ENCODE data around the gene BRIP1.

BRIP1 gene

GRCh38 chr17:61753696-61754095, 109.6 kb downstream of the BRIP1 start:
- TF ChIP-seq CTCF (IDR thresholded peaks at IDR 0.05; ENCODE audit: low read depth, low read length, missing control alignments), result no peak
- H3K4me3 ChIP-seq (ENCODE audit: low read depth, low read length), result no peak overlapping the region
- in situ Hi-C loops (cut with HindIII; ENCODE audit: low sequenced_read_pairs), result no loop called here

DNA sequence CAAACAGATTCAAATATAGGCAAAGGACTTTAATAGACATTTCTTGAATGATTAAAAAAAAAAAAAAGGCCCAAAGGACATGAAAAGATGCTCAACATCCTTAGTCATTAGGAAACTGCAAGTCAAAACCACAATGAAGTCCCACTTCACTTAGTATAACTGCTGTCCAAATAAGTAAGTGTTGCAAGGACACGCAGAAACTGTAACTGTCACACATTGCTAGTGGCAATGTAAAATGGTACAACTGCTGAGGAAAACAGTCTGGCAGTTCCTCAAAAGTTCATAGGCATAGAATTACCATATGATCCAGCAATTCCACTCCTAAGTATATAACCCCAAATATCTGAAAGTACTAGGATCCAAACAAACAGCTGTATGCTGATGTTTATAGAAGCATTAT, 112.7 kb downstream of the BRIP1 start:
- no peak for DNase-seq (ENCODE audit: low read depth)
- no peak for TF ChIP-seq CTCF (IDR thresholded peaks at IDR 0.05; ENCODE audit: low read depth, low read length, missing control alignments)
- no peak overlapping the region for H3K4me3 ChIP-seq (ENCODE audit: low read depth, low read length)
- in situ Hi-C loops (cut with HindIII; ENCODE audit: low sequenced_read_pairs), result no loop called here

More at GRCh38 chr17:61753696-61754095, 109.6 kb downstream of the BRIP1 start:
- no peak for DNase-seq (ENCODE audit: low read depth)

GRCh38 chr17:61749823-61750404, 113.4 kb downstream of the BRIP1 start:
- DNase-seq (ENCODE audit: low read depth), result no peak
- no peak for TF ChIP-seq CTCF (IDR thresholded peaks at IDR 0.05; ENCODE audit: low read depth, low read length, missing control alignments)
- in situ Hi-C loops (cut with HindIII; ENCODE audit: low sequenced_read_pairs), result no loop called here
- H3K4me3 ChIP-seq (ENCODE audit: low read depth, low read length), result no peak overlapping the region

DNA sequence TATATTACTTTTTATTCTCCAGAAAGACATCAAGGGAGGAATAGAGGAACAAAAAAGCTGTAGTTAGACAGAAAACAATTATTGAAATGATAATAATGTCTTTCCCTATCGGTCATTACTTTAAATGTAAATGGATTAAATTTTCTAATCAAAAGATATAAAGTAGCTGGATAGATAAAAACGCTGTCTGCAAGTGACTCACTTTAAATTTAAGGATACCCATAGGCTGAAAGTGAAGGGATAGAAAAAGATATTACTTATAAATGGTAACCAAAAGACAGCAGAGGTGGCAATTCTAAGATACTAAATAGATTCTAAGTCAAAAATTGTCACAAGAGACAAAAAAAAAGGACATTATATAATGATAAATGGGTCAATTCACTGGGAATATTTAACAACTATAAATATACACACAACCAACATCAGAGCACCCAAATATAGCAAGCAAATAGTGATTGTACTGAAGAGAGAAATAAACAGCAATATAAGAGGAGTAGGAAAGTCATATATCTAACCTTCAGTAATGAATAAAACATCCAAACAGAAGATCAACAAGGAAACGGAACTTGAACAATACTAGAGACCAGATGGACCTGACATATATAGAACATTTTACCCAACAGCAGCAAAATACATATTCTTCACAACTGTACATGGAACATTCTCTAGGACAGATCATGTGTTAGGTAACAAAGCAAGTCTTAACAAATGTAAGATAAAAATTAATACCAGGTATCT, 116.9 kb downstream of the BRIP1 start:
- no peak overlapping the region for H3K4me3 ChIP-seq (ENCODE audit: low read depth, low read length)
- no peak for DNase-seq (ENCODE audit: low read depth)
- TF ChIP-seq CTCF (IDR thresholded peaks at IDR 0.05; ENCODE audit: low read depth, low read length, missing control alignments), result no peak
- in situ Hi-C loops (cut with HindIII; ENCODE audit: low sequenced_read_pairs), result no loop called here

GRCh38 chr17:61744804-61745203, 118.5 kb downstream of the BRIP1 start:
- in situ Hi-C loops (cut with HindIII; ENCODE audit: low sequenced_read_pairs), result no loop called here
- DNase-seq (ENCODE audit: low read depth), result no peak

GRCh38 chr17:61744252-61744651, 119.1 kb downstream of the BRIP1 start:
- in situ Hi-C loops (cut with HindIII; ENCODE audit: low sequenced_read_pairs), result no loop called here
- H3K4me3 ChIP-seq (ENCODE audit: low read depth, low read length), result no peak overlapping the region

More at GRCh38 chr17:61744804-61745203, 118.5 kb downstream of the BRIP1 start:
- TF ChIP-seq CTCF (IDR thresholded peaks at IDR 0.05; ENCODE audit: low read depth, low read length, missing control alignments), result no peak
- no peak overlapping the region for H3K4me3 ChIP-seq (ENCODE audit: low read depth, low read length)

More at GRCh38 chr17:61744252-61744651, 119.1 kb downstream of the BRIP1 start:
- no peak for DNase-seq (ENCODE audit: low read depth)
- no peak for TF ChIP-seq CTCF (IDR thresholded peaks at IDR 0.05; ENCODE audit: low read depth, low read length, missing control alignments)
